Panc1 (cell line): ENCODE results near the gene FKBP1C.
"Not testable (repeated sequence)": the region's sequence is repeated elsewhere in the genome, so short reads cannot be mapped to it uniquely, and the experiment has no call there.

ENCODE experiments used
- REST ChIP-seq, 2 experiments: IDR thresholded peaks; 2 replicates each; pipeline ENCODE4 v1.6.1; 2011 to 2012; ENCODE audit warnings: low read depth in 2 of 2, control low read depth in 1 of 2, low read length in 1 of 2, mild to moderate bottlenecking in 1 of 2, moderate library complexity in 1 of 2; ENCODE audit not compliant: insufficient read depth in 1 of 2
- SIN3A ChIP-seq: IDR thresholded peaks from 2 replicates; pipeline ENCODE4 v1.6.1; 2012; ENCODE audit warnings: low read depth, mild to moderate bottlenecking, low read length, moderate library complexity, borderline replicate concordance; ENCODE audit not compliant: insufficient read depth

- TF ChIP-seq SIN3A; REST (IDR thresholded peaks at IDR 0.05; ENCODE audit: insufficient read depth in 1 of 2, low read depth in 2 of 2, low read length in 1 of 2): not testable (repeated sequence)
These were observed 19.2 kb downstream of the FKBP1C start for GRCh38 chr6:63230511-63230910.
